ENCODE results near the gene AASDH.

Gene AASDH

GRCh38 chr4:56345458-56345857 lies 41.8 kb downstream of the AASDH start:
- TF ChIP-seq CTCF (IDR thresholded peaks at IDR 0.05; ENCODE audit: low read depth, low read length): no peak
- H3K4me3 ChIP-seq (replicated peaks in 1 of 2; ENCODE audit: low read depth in 2 of 2, low read length in 2 of 2): no peak overlapping the region
- DNase-seq (ENCODE audit: low read depth in 2 of 2): no peak

GRCh38 chr4:56342746-56343145 lies 44.5 kb downstream of the AASDH start:
- no peak for DNase-seq (ENCODE audit: low read depth in 2 of 2)
- no peak for TF ChIP-seq CTCF (IDR thresholded peaks at IDR 0.05; ENCODE audit: low read depth, low read length)
- H3K4me3 ChIP-seq (replicated peaks in 1 of 2; ENCODE audit: low read depth in 2 of 2, low read length in 2 of 2): no peak overlapping the region

GRCh38 chr4:56330691-56331090 lies 56.6 kb downstream of the AASDH start:
- no peak overlapping the region for H3K4me3 ChIP-seq (replicated peaks in 1 of 2; ENCODE audit: low read depth in 2 of 2, low read length in 2 of 2)
- DNase-seq (ENCODE audit: low read depth in 2 of 2): no peak

GRCh38 chr4:56326363-56326762 lies 60.9 kb downstream of the AASDH start:
- DNase-seq (ENCODE audit: low read depth in 2 of 2): no peak
- TF ChIP-seq CTCF (IDR thresholded peaks at IDR 0.05; ENCODE audit: low read depth, low read length): no peak
- no peak overlapping the region for H3K4me3 ChIP-seq (replicated peaks in 1 of 2; ENCODE audit: low read depth in 2 of 2, low read length in 2 of 2)

More at GRCh38 chr4:56330691-56331090, 56.6 kb downstream of the AASDH start:
- TF ChIP-seq CTCF (IDR thresholded peaks at IDR 0.05; ENCODE audit: low read depth, low read length): no peak

- no peak for DNase-seq (ENCODE audit: low read depth in 2 of 2)
- no peak for TF ChIP-seq CTCF (IDR thresholded peaks at IDR 0.05; ENCODE audit: low read depth, low read length)
- H3K4me3 ChIP-seq (replicated peaks in 1 of 2; ENCODE audit: low read depth in 2 of 2, low read length in 2 of 2): no peak overlapping the region
Observed at GRCh38 chr4:56324011-56324610, 63.2 kb downstream of the AASDH start.

GRCh38 chr4:56323327-56323726 lies 64.0 kb downstream of the AASDH start:
- DNase-seq (ENCODE audit: low read depth in 2 of 2): no peak
- H3K4me3 ChIP-seq (replicated peaks in 1 of 2; ENCODE audit: low read depth in 2 of 2, low read length in 2 of 2): no peak overlapping the region
- TF ChIP-seq CTCF (IDR thresholded peaks at IDR 0.05; ENCODE audit: low read depth, low read length): no peak

- H3K4me3 ChIP-seq (replicated peaks in 1 of 2; ENCODE audit: low read depth in 2 of 2, low read length in 2 of 2): no peak overlapping the region
- peak; percentile 15 to 36 for DNase-seq (ENCODE audit: low read depth in 2 of 2)
- TF ChIP-seq CTCF (IDR thresholded peaks at IDR 0.05; ENCODE audit: low read depth, low read length): no peak
Observed at GRCh38 chr4:56321251-56321650, 66.0 kb downstream of the AASDH start.

Data from cardiac fibroblast (primary cell).